ENCODE results near the gene HLA-B.
"Not testable (repeated sequence)": the region's sequence is repeated elsewhere in the genome, so short reads cannot be mapped to it uniquely, and the experiment has no call there.

The HLA-B gene

DNA sequence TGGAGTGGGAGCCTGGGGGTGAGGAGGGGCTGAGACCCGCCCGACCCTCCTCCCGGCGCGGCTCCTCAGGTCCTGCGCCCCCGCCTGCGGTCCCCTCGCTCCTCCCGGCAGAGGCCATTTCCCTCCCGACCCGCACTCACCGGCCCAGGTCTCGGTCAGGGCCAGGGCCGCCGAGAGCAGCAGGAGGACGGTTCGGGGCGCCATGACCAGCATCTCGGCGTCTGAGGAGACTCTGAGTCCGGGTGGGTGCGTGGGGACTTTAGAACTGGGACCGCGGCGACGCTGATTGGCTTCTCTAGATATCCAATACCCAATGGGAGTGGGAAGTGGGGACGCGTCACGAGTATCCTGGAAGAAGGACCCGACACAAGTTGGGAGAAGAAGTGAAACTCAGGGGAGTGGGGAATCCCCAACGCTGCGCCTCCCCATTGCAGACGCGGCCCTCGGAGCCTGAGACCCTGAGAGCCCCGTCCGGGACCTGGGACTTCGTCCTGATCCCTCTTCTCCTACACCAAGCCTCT lies at the start of gene HLA-B:
HLA-B (minus strand) TSS at position 234 of the 521 bp plus-strand sequence; CDS start at position 213, 21 bp downstream.
- TF ChIP-seq, protein P1, sequence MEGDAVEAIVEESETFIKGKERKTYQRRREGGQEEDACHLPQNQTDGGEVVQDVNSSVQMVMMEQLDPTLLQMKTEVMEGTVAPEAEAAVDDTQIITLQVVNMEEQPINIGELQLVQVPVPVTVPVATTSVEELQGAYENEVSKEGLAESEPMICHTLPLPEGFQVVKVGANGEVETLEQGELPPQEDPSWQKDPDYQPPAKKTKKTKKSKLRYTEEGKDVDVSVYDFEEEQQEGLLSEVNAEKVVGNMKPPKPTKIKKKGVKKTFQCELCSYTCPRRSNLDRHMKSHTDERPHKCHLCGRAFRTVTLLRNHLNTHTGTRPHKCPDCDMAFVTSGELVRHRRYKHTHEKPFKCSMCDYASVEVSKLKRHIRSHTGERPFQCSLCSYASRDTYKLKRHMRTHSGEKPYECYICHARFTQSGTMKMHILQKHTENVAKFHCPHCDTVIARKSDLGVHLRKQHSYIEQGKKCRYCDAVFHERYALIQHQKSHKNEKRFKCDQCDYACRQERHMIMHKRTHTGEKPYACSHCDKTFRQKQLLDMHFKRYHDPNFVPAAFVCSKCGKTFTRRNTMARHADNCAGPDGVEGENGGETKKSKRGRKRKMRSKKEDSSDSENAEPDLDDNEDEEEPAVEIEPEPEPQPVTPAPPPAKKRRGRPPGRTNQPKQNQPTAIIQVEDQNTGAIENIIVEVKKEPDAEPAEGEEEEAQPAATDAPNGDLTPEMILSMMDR (IDR thresholded peaks at IDR 0.05; ENCODE audit: low read depth, low read length), result no peak
- peak; percentile 59 for DNase-seq (ENCODE audit: extremely low read depth, low read depth)

DNA sequence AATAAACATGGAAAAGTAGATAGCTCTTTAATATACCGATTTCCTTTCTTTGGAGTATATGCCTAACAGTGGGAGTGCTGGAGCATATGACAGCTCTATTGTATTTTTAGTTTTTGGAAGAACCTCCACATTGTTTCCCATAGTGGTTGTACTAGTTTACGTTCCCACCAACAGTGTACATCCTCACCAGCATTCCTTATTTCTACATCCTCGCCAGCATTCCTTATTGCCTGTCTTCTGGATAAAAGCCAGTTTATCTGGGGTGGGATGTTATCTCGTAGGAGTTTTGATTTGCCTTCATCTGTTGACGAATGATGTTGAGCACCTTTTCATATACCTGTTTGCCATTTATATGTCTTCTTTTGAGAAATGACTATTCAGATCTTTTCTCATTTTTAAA lies 49.0 kb upstream of the HLA-B start:
- DNase-seq (ENCODE audit: extremely low read depth, low read depth), result no peak
- TF ChIP-seq, protein P1 (IDR thresholded peaks at IDR 0.05; ENCODE audit: low read depth, low read length), result no peak

DNA sequence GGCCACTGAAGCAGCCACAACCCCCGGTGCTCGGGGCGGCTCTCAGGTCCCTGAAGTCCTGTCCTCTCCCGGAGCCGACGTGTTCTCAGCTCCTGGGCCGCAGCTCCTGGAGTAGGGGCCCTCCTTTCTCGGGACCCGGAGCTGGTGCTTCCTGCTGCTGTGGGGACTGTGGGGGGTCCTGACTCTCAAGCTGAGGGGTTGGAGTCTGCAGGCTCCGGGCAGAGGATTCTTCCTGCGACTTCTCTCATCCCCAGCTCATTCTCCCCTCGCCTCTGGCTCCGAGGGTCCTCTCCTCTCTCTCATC lies 47.0 kb upstream of the HLA-B start:
- not testable (repeated sequence) for DNase-seq (ENCODE audit: extremely low read depth, low read depth)

DNA sequence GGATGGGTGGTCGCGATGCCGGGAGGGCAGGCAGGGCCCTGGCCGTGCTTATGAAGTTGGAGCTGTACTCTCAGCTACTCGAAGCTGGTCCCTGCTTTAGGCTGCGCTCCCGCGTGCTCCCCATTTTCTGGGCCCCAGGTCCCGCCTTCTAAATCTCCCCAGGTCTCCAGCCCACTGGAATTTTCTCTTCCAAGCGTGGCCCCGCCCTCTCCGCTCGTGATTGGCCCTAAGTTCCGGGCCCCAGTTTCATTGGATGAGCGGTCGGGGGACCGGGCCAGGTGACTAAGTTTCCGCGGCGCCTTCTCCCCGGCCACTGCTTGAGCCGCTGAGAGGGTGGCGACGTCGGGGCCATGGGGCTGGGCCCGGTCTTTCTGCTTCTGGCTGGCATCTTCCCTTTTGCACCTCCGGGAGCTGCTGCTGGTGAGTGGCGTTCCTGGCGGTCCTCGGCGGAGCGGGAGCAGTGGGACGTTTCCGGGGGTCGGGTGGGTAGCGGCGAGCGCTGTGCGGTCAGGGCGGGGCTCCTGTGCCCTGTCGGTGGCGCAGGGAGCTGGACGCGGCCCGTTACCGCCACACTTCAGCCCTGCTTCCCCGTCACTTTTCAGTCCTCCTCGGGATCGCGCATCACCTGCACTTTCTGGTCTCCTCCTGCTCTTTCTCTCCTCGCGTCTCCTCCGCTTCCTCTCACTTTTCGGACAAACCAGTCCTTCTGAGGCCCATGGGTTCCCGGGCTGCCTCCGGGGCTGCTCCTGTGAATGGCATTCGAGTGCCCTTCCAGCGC lies 46.5 kb upstream of the HLA-B start, which contains the start of gene MICA:
MICA (plus strand) TSS at position 313 of the 778 bp plus-strand sequence; CDS start at position 351, 38 bp downstream.
- TF ChIP-seq, protein P1 (IDR thresholded peaks at IDR 0.05; ENCODE audit: low read depth, low read length), result no peak
- peak; percentile 16 for DNase-seq (ENCODE audit: extremely low read depth, low read depth)

DNA sequence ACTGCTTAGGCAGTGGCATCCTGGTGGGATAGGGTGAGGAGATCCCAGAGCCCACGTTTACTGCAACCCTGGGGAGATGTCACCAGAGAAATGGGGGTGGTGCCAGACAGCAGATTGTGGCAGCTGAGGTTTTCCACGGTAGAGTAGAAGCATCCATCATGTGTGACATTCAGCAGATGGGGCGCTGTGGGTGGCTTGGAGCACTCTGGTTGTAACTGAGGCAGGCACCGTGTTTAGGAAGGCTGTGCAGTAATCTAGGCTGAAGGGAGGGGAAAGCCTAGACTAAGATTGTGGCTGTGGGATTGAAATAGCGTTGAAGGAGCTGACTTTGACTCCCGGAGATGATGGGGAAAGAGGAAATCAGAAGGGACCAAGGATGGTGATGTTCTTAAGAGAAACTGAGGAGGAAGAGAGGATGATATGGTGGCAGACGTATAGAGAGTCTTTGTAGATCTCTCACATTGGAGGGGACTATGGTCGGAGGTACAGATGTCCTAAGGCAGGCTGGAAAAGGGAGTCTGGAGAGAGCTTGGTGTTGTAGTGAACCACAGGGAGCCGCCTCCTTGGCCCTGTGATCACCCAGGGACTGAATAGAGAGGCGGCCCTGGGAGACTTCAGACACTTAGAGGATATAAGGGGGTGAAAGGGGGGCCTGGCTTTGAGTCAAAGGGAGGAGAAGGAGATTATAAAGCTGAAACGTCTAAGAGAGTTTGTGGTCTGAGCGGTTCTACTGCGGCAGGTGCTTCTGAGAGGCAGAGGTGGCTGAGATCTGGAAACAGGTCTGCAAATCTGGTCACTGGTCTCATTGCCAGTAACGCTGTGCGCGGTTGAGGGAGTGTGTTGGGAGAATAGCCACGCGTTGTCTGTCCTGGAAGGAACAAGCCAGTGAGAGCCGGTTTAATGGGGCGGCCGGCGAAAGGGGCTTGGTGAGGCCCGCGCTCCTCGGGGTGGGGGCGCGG lies 45.6 kb upstream of the HLA-B start:
- TF ChIP-seq, protein P1 (IDR thresholded peaks at IDR 0.05; ENCODE audit: low read depth, low read length), result no peak
- DNase-seq (ENCODE audit: extremely low read depth, low read depth), result no peak

DNA sequence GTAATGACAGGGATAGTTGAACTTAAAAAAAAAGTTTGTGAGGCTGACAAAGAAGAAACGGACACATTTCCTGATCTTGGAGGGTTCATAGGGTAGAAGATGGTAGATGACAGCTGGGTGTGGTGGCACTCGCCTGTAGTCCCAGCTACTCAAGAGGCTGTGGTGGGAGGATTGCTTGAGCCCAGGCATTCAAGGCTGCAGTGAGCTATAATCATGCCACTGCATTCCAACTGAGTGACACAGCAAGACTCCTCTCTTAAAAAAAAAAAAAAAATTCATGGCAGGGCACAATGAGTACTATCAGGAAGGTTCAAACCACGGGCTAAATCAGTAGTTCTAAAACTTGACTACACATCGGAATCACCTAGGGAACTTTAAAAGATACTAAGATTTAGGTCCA lies 44.4 kb upstream of the HLA-B start:
- peak; percentile 45 for DNase-seq (ENCODE audit: extremely low read depth, low read depth)
- TF ChIP-seq, protein P1 (IDR thresholded peaks at IDR 0.05; ENCODE audit: low read depth, low read length), result no peak

DNA sequence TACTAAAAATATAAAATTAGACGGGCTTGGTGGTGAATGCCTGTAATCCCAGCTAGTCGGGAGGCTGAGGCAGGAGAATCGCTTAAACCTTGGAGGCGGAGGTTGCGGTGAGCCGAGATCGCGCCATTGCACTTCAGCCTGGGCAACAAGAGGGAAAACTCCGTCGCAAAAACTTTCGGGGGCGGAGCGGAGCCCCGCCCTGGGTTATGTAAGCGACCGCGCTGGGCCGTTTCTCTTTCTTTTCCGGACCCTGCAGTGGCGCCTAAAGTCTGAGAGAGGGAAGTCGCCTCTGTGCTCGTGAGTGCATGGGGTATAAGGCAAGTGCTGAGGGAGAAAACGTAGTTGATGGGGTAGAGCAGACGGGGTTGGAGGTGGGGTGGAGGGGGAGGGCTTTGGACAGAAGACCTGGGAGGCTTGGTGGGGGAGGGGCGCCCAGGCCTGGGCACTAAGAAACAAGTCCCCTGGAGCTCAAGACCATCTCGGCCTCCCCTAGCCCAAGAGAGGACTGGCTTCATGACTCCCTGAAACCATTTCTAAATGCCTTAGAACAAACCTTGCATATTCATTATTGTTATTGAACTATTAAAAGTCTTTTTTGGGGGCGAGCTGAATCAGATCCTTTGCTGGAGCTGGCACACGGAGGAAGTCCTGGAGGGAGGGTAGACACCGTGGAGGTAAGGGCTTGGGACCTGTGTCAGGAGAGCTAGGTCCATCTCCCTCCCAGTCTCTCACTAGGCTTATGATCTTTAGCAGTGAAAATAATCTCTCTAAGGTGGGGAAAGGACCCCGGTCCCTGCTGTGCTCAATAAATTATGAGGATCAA lies 43.7 kb upstream of the HLA-B start:
- DNase-seq (ENCODE audit: extremely low read depth, low read depth), result peak; percentile 7
- TF ChIP-seq, protein P1 (IDR thresholded peaks at IDR 0.05; ENCODE audit: low read depth, low read length), result no peak

Measured in AG09319 (cell line).